ENCODE results near the gene BPIFB2. TPM values are rescaled to one million over a fixed set of nuclear protein-coding genes. Genes with fewer than 3 reads are reported as not detected.

Gene BPIFB2
- total RNA-seq, 1 donor from 2014 or later = not detected

DNA sequence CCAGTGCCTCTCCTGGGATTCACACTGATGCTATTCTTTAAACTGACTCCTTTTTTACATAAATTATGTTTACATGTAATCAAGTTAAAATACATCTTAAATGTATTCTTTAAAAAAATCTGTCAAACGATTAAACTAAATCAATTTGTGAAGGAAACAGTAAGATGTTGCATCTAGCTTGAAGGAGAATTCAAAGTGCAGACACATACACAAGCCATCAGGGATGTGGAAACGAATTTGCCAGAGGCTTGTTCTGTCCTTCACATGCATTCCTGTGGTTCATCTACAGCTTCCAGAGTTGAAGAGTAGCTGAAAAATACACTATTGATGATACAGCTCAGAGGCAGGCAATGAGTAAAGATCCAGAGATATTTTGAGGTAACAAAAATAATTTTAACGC lies 38.9 kb downstream of the BPIFB2 start:
- FAIRE-seq (no peak), DNase-seq (ENCODE audit: low read depth) (peak; percentile 5)
- TF ChIP-seq, protein P1, sequence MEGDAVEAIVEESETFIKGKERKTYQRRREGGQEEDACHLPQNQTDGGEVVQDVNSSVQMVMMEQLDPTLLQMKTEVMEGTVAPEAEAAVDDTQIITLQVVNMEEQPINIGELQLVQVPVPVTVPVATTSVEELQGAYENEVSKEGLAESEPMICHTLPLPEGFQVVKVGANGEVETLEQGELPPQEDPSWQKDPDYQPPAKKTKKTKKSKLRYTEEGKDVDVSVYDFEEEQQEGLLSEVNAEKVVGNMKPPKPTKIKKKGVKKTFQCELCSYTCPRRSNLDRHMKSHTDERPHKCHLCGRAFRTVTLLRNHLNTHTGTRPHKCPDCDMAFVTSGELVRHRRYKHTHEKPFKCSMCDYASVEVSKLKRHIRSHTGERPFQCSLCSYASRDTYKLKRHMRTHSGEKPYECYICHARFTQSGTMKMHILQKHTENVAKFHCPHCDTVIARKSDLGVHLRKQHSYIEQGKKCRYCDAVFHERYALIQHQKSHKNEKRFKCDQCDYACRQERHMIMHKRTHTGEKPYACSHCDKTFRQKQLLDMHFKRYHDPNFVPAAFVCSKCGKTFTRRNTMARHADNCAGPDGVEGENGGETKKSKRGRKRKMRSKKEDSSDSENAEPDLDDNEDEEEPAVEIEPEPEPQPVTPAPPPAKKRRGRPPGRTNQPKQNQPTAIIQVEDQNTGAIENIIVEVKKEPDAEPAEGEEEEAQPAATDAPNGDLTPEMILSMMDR (IDR thresholded peaks at IDR 0.05; ENCODE audit: insufficient read depth, low read length, severe bottlenecking) = no peak
- Histone ChIP-seq H3K27me3 (ENCODE audit: control insufficient read depth, insufficient read depth, low read length) (no peaks in the 10 kb centered on the region), H3K4me3 (ENCODE audit: low read depth, low read length) (no peak overlapping the region), H3K36me3 (ENCODE audit: control insufficient read depth, insufficient read depth, low read length) (no peaks in the 10 kb centered on the region)

DNA sequence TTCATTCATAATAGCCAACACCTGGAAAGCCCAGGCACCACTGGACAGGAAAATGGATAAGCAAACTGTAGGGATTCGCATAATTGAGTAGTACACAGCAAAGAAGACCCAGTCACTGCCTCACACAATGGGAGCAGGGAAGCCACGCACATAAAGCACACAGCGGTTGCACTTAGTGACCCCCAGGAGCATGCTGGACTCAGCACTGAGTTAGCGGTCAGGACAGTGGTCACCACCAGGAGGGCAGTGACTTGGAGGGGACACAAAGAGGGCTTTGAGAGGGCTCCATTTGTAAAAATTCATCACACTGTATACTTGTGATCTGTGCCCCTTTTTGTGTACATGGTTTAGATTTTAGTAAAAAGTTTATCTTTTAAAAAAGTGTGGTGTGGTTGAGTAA lies 43.8 kb downstream of the BPIFB2 start:
- no peaks in the 10 kb centered on the region for H3K27me3 ChIP-seq (ENCODE audit: control insufficient read depth, insufficient read depth, low read length)
- TF ChIP-seq, protein P1 (IDR thresholded peaks at IDR 0.05; ENCODE audit: insufficient read depth, low read length, severe bottlenecking) = no peak
- DNase-seq (ENCODE audit: low read depth) (no peak), FAIRE-seq (no peak)
- no peaks in the 10 kb centered on the region for H3K36me3 ChIP-seq (ENCODE audit: control insufficient read depth, insufficient read depth, low read length)
- no peak overlapping the region for H3K4me3 ChIP-seq (ENCODE audit: low read depth, low read length)

DNA sequence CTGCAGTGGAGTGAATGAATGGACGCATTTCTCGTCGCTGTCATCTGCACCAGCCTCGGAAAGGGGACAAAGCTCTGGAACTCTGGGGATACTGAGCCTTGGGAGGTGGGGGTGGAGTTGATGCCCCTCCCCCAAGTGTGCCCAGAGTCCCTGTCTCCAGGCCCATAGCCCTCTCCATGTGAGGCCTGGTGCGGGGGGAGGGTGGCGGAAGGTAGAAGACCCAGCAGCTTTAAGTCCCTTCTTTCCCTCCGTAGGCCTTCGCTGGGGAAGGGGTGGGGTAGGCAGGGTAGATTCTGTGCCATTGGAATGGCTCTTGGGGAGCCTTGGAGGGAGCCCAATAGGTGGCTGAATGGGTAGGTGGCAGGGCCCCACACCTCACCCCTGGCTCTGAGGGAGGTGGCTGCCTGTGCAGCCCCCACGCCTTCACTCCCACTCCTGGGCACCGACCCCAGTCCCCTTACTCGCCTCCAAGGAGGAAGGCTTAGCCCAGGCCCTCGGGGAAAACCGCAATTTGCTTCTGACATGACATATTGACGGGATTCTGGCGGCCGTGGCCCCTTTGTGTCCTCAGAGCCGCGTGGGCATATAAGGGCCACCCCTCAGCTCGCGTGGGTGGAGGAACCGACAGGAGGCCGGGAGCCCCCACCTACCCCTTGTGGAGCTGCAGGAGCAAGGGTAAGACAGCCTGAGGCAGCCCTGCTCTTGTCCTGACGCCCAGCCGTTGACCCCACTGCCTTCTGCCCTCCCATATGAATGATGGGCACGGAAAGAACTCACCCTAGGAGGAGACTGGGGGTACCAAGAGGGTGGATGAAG lies 46.0 kb downstream of the BPIFB2 start, which contains the start of gene BPIFB3:
Gene BPIFB3 (plus strand): TSS at position 613 of the 816 bp plus-strand sequence. CDS start 1,533 bp downstream, outside the sequence.
- FAIRE-seq (no peak), DNase-seq (ENCODE audit: low read depth) (no peak)
- no peak within 1 kb of the TSS for H3K4me3 ChIP-seq (ENCODE audit: low read depth, low read length)
- no peaks in the 10 kb centered on the region for H3K36me3 ChIP-seq (ENCODE audit: control insufficient read depth, insufficient read depth, low read length)
- TF ChIP-seq, protein P1 (IDR thresholded peaks at IDR 0.05; ENCODE audit: insufficient read depth, low read length, severe bottlenecking) = no peak
- peaks cover 2% of the 10 kb centered on the region for H3K27me3 ChIP-seq (ENCODE audit: control insufficient read depth, insufficient read depth, low read length)

DNA sequence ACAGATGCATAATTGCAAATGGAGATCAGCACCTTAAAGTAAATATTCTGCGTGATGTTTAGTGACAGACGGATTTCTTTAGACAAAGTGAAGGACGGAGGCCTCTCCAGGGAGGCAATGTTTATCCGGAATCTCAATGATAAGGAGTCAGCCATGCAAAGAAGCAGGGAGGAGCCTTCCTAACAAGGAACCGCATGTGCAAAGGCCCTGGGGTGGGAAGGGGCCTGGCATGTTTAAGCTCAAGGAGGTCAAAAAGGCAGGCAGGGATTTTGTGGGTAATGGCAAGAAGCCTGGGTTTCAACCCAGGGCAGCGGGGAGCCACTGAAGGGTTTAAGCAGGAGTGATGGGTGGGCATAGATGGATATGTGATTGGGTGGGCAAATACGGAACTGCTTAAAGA lies 46.9 kb downstream of the BPIFB2 start:
- TF ChIP-seq, protein P1 (IDR thresholded peaks at IDR 0.05; ENCODE audit: insufficient read depth, low read length, severe bottlenecking) = no peak
- peaks cover 2% of the 10 kb centered on the region for H3K27me3 ChIP-seq (ENCODE audit: control insufficient read depth, insufficient read depth, low read length)
- H3K36me3 ChIP-seq (ENCODE audit: control insufficient read depth, insufficient read depth, low read length) = no peaks in the 10 kb centered on the region
- no peak for FAIRE-seq
- no peak overlapping the region for H3K4me3 ChIP-seq (ENCODE audit: low read depth, low read length)
- no peak for DNase-seq (ENCODE audit: low read depth)

DNA sequence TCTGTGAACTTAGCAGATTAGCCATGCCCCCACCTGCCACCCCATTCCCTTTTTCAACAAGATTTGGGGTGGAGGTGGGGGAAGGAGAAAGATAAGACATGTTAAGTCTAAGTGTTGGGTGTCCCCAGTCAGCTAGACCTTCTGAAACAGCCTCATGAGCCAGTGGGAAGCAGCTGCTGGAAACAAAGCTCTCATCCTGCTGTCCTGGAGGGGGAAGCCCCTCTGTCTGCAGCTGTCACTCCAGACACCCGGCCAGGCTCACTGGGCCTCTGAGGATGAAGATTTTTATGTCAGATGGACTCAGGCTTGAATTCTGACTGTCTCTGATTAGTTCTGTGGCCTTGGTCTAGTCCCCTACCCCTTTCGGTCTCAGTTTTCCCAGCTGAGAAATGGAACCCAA lies 47.3 kb downstream of the BPIFB2 start:
- Histone ChIP-seq H3K36me3 (ENCODE audit: control insufficient read depth, insufficient read depth, low read length) (no peaks in the 10 kb centered on the region), H3K27me3 (ENCODE audit: control insufficient read depth, insufficient read depth, low read length) (peaks cover 2% of the 10 kb centered on the region), H3K4me3 (ENCODE audit: low read depth, low read length) (no peak overlapping the region)
- FAIRE-seq (no peak), DNase-seq (ENCODE audit: low read depth) (no peak)
- TF ChIP-seq, protein P1 (IDR thresholded peaks at IDR 0.05; ENCODE audit: insufficient read depth, low read length, severe bottlenecking) = no peak

Data from bronchial epithelial cell (primary cell).